Esophagus squamous epithelium (tissue), 4 donors: ENCODE measurements around the gene SAPCD1.

Experiments used
- POLR2A ChIP-seq, 4 donors: fragments of 450-650 bp; IDR thresholded peaks; one replicate each; pipeline ENCODE4 v1.6.1; 2017; ENCODE audit warnings: antibody characterized with exemption in 4 of 4, mild to moderate bottlenecking in 4 of 4, moderate library complexity in 3 of 4
- TF ChIP-seq, protein P1 (sequence below), 6 experiments: fragments of 450-650 bp in 4 of 6; fragments of 200-600 bp in 2 of 6; sonication (generic) in 2 of 6; IDR thresholded peaks; one replicate each; pipeline ENCODE4 v1.5.1; 2016 to 2019; ENCODE audit warnings: antibody characterized with exemption in 6 of 6, mild to moderate bottlenecking in 4 of 6, moderate library complexity in 4 of 6

DNA sequence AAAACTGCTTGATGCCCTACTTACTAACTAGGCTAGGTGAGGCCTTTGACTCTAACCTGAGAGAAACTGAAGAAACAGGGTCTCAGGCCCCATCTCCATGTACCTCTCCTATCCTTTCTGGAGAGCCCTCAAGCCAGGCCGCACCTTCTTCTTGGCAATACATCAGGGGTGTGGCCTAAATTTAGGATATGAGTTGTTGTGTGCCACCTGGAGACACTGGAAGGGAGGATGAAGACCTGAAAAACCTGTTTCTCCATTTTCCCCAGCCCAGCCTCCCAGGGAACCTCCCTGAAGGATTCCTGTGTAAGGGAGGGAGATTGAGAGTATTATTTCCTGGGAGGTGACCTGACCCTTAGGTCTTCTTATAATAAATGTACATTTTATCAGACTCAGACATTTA lies 44.2 kb upstream of the SAPCD1 start:
- TF ChIP-seq, protein P1, sequence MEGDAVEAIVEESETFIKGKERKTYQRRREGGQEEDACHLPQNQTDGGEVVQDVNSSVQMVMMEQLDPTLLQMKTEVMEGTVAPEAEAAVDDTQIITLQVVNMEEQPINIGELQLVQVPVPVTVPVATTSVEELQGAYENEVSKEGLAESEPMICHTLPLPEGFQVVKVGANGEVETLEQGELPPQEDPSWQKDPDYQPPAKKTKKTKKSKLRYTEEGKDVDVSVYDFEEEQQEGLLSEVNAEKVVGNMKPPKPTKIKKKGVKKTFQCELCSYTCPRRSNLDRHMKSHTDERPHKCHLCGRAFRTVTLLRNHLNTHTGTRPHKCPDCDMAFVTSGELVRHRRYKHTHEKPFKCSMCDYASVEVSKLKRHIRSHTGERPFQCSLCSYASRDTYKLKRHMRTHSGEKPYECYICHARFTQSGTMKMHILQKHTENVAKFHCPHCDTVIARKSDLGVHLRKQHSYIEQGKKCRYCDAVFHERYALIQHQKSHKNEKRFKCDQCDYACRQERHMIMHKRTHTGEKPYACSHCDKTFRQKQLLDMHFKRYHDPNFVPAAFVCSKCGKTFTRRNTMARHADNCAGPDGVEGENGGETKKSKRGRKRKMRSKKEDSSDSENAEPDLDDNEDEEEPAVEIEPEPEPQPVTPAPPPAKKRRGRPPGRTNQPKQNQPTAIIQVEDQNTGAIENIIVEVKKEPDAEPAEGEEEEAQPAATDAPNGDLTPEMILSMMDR (IDR thresholded peaks at IDR 0.05) = no peak
- no peak for TF ChIP-seq POLR2A (IDR thresholded peaks at IDR 0.05)
